Fibroblast of villous mesenchyme (primary cell): ENCODE results near the gene POF1B. TPM values are rescaled to one million over a fixed set of nuclear protein-coding genes. Genes with fewer than 3 reads are reported as not detected.
"Not testable (repeated sequence)": the region's sequence is repeated elsewhere in the genome, so short reads cannot be mapped to it uniquely, and the experiment has no call there.

Experiments
- DNase-seq: peaks from one replicate; pipeline ENCODE4 v3.0.0-alpha.2; 2010; ENCODE audit warnings: low read depth
- H3K4me3 ChIP-seq: 2 replicates; pipeline ENCODE4 v1.5.1; 2011; ENCODE audit warnings: low read depth, mild to moderate bottlenecking, low read length
- total RNA-seq: library from RNA; depleted of rRNA; stranded (reverse); fragments of >200 nt; gene quantifications from 2 replicates; pipeline ENCODE4 v1.2.3, GENCODE V29; 2012
- TF ChIP-seq, protein P1 (sequence below): IDR thresholded peaks from 2 replicates; pipeline ENCODE4 v1.5.1; 2012; ENCODE audit warnings: low read depth, mild to moderate bottlenecking, low read length; ENCODE audit not compliant: insufficient read depth

Gene POF1B
- total RNA-seq, 1 donor, result not detected

DNA sequence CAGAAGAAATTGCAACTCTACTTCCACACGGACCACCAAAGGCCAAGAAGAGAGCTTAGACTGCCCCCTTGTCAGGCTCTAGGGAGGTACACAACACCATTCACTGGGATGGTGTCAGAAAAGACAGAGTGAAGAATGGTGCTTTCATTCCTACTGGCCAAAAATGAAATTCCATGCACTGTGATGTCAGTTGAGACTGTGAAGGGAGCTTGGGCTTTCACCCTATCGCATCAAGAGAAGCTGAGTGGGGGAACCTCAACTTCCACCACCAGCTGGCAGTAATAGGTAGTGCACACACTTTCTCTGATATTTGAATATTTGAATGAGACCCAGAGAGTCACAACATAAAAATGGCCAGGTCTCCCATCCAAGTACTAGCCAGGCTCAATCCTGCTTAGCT is 69.7 kb downstream of the POF1B start:
- no peak overlapping the region for H3K4me3 ChIP-seq
- TF ChIP-seq, protein P1, sequence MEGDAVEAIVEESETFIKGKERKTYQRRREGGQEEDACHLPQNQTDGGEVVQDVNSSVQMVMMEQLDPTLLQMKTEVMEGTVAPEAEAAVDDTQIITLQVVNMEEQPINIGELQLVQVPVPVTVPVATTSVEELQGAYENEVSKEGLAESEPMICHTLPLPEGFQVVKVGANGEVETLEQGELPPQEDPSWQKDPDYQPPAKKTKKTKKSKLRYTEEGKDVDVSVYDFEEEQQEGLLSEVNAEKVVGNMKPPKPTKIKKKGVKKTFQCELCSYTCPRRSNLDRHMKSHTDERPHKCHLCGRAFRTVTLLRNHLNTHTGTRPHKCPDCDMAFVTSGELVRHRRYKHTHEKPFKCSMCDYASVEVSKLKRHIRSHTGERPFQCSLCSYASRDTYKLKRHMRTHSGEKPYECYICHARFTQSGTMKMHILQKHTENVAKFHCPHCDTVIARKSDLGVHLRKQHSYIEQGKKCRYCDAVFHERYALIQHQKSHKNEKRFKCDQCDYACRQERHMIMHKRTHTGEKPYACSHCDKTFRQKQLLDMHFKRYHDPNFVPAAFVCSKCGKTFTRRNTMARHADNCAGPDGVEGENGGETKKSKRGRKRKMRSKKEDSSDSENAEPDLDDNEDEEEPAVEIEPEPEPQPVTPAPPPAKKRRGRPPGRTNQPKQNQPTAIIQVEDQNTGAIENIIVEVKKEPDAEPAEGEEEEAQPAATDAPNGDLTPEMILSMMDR, result no peak
- DNase-seq, result no peak

DNA sequence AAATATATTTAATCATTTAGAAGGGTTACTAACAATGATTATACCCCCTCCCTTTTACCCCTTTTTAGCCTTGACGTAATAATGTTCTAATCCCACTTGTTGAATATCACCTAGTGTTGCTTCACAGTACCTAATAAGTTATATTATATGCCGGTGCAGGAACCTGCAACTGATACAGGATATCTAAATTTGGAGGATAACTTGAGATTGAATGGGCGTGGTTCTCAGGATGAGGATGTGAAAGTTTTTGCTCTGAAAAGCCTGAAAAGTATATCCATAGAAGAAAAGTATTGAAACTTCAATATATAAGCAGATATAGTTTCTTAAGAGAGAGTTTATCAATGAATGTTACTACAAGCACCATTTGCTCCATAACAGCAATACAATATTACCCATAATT is 75.9 kb downstream of the POF1B start:
- no peak for DNase-seq
- no peak overlapping the region for H3K4me3 ChIP-seq
- TF ChIP-seq, protein P1, result no peak

DNA sequence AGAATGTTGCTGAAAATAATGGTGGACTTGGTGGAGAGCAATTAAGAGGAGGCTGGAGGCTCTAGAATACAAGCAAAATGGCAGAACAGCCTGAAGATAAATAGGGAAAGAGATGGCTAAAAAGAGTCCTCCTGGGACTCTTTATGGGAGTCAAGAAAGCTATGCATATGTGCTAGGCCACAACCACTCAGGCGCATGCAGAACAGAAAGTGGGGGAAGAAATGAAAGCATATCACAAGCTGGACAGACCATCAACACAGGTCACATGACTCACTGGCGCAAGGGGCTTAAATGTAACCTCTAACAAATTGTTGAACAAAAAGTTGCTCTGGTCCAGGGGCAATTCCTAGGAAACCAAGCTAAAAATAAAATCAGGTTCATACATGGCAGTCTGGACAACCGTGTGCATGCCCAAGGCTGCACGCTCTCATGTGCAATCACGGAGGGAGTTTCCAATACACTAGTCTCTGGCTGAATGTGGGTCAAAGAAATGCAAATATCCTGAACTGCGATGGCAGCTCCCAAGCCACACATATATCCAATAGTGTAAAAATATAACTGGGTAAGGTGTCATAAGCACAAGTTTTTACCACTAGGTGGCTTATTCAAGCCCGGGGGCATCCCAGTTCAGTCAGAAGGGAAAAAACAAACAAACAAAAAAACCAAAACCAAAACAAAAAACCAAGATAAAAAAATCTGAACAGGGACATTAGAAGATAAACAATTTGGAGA is 90.3 kb downstream of the POF1B start:
- no peak overlapping the region for H3K4me3 ChIP-seq
- DNase-seq, result no peak
- TF ChIP-seq, protein P1, result no peak

DNA sequence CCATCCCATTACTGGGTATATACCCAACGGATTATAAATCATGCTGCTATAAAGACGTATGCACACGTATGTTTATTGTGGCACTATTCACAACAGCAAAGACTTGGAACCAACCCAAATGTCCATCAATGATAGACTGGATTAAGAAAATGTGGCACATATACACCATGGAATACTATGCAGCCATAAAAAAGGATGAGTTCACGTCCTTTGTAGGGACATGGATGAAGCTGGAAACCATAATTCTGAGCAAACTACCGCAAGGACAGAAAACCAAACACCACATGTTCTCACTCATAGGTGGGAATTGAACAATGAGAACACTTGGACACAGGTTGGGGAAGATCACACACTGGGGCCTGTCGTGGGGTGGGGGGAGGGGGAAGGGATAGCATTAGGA is 94.2 kb downstream of the POF1B start:
- DNase-seq, H3K4me3 ChIP-seq: not testable (repeated sequence)

DNA sequence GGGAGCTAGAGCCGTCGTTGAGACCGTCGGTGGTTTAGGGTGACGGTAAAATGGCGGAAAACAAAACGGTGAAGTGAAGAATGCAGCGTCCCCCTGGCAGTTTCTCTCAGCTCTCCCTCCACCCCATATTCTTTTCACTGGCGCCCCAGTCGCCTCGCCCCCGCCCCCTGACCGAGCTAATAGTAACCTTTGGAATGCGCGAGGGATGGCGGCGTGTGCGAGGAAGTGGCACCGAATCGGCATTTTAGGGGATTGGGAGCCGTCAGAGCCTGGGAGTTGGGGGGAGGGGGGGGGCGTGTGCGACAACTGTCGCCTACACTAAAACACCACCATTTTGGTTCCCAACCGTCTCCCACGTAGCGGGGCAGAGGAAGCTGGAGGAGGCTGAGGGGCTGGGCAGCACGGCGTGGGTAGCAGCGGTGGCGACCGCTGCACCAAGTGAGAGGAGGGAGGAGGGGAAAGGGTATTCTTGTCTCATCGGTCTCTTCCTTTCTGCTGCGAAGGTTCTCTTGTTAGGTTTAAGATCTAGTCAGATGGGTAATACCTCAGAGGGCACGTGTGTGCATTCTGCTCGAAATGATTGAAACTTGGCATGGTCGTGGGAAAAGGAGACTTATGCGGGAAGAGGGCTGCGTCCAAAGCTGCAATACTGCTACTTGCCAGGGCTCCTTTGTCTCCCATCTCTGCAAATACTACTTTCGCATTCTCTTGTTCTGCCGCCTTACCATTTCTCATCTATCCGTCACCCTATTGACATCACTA is 134.8 kb downstream of the POF1B start:
- no peak for DNase-seq
- H3K4me3 ChIP-seq, result peak overlapping the region; percentile 53
- TF ChIP-seq, protein P1, result no peak

DNA sequence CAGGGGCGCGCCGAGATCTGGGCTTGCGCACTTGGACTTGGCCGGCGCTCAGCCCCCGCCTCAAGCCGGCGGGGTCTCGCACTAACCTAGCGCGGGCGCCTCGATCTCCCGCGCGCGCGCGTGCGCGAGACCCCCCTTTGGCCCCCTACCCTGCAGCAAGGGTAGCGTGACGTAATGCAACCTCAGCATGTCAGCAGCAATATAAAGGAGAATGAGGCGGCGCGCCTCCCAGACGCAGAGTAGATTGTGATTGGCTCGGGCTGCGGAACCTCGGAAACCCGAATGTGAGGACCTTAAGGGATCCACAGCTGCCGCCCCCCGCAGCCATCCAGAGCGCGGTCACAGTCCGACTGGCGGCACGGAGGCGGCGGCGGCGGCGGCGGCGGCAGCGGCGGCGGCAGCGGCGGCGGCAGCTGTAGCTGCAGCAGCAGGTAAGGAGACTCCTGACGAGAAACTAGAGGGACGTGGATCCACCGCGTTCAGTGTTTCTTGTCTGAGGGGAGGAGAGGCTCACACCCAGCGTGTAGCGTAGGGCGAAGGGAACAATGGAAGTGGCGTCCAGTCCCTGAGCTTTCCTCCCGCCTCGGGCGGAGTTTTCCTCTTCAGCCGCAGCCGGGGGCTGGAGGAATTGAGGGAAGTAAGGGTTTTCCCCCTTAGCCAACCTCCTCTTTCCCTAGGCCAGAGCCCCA is 135.6 kb downstream of the POF1B start, which contains the start of the genes SATL1 and ZNF711:
Gene SATL1, minus strand, starts transcription at position 19 of the 689 bp plus-strand sequence. CDS start 134,811 bp downstream, outside the sequence.
Gene ZNF711, plus strand, starts transcription at position 231 of the 689 bp plus-strand sequence. CDS start 3,582 bp downstream, outside the sequence.
- TF ChIP-seq, protein P1, result no peak
- H3K4me3 ChIP-seq, result peak within 1 kb of the TSS; percentile 53
- DNase-seq, result peak; percentile 4

DNA sequence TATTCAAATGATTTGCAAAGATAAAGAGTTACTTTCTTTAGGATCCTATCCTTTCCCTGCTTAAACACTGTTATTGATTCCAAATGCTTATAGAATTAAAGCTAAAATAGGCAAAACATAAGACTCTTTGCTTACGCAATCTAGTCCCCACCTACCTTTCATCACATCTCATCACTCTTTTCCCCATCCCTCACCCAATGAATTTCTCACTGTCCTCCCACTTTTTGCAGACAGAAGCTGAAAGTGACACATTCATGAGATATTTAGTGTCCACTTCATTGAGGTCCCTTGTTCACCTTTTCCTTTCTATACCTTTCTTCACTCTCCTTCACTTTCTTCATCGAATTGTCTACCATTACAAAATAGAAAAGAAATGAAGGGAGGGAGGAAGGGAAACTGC is 136.3 kb downstream of the POF1B start:
- no peak for DNase-seq
- H3K4me3 ChIP-seq, result no peak overlapping the region

More for the DNA sequence above, 136.3 kb downstream of the POF1B start:
- TF ChIP-seq, protein P1, result no peak
